Islet precursor cell (in vitro differentiated cells): Measurements from ENCODE around the gene SLC29A2.

Source experiments
- DNase-seq: peaks from one replicate; pipeline ENCODE4 v3.0.0-alpha.2; 2018

Gene SLC29A2

DNA sequence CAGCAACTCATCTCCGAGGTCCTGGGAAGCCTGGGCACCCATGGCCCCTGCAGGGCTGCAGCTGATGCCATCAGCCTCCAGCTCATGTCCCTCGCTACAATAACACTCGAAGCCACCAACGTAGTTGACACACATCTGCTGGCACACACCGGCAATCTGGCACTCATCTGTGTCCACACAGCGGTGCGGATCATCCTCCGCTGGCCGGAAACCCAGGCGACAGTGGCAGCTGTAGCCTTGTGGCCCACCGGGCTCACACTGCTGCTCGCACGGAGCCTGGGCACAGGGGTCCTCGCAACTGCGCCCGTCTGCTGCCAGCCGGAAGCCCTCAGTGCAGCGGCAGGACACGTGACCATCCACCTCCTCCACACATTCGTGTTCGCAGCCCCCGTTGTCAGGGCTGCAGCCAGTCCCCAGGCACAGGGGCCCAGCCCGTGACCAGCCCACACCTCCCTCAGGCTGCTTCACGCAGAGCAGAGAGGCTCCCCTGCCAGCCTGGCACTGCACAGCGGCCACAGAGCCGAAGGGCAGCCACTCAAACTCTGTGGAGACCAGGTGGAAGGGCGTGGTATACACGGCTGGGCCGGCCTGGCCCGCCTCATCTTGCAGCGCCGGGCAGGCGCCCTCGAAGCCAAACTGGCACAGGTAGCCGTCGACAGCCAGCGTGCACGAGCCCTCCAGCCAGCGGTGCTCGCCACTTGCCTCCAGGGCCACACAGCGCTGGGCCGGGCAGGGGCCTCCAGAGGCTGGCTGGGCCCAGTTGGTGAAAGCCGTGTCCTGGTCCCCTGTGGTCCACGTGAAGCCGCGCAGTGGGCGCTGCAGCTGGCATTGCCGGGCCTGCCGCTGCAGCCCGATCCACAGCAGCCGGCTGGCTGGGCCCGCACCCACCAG lies 55.4 kb downstream of the SLC29A2 start:
- no peak for DNase-seq

DNA sequence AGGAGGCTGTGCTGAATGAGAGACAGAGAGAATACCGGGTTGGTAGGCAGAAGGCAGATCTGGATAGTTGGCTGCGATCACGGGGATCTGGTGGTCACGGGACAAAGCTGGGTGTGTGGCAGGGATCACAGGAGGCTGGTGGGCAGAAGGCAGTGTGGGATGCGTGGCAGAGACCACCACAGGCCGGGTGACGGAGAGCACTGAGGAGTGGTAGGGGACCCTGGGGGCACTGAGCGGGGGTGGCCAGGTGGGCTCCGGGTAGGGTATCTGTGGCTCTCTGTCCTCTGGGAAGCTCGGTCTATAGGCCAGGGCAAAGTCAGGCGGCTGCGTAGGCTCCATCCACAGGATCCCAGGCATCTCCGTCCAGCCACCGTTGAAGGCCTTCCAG lies 56.1 kb downstream of the SLC29A2 start:
- DNase-seq = no peak

DNA sequence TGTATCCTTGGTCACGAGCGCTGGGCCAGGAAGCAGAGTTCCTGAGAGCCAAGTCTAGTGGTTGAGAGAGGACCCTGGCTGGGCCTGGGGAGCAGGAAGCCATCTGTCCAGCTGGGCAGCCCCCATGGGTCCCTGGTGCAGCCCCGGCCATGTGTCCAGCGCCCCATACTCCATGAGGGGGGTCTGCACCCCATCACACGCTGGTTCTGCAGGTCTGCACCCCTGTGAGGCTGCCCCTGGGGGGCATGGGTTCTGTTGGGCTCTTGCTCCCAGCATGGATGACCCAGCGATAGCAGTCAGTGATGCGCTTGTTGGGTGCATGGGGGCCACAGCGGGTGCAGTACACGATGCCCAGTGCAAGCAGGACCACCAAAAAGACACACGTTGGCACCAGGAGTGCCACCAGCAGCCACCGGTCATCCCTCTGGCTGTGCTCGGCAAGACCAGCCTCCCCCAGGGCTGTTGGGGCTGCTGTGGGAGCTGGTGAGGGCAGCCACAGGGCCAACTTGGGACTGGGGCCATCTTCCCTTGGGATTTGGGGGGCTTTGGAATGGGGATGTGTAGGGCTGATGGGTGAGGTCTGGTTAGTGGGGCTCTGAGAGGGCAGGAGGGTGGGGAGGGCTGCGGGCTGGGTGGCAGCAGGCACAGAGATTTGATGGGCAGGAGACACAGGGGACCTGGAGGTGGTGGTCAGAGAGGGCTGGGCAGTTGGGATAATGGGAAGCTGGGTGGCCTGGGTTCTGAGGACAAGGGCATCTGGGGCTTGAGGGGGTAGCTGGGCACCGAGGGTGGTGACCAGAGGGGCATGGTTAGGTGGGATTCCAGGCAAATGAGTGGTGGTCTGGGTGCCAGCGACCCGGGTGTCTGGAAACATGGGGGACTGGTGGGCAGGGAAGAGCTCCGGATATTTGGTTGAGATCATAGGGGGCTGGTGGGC lies 56.7 kb downstream of the SLC29A2 start:
- DNase-seq = no peak

DNA sequence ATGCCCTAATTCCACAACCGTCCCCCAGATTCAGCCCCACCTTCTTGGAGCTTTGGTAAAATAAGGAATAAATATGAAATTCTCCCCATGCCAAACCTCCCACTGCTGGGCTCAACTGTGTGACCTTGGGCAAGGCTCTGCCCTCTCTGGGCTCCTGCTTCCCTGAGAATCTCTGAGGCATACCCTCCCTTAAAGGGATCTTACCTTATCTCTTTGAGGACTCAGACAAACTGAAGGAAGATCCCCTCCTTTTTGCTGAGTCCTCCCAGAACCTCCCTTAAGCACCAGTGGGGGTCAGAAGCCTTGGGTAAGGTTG lies 57.4 kb downstream of the SLC29A2 start:
- no peak for DNase-seq

DNA sequence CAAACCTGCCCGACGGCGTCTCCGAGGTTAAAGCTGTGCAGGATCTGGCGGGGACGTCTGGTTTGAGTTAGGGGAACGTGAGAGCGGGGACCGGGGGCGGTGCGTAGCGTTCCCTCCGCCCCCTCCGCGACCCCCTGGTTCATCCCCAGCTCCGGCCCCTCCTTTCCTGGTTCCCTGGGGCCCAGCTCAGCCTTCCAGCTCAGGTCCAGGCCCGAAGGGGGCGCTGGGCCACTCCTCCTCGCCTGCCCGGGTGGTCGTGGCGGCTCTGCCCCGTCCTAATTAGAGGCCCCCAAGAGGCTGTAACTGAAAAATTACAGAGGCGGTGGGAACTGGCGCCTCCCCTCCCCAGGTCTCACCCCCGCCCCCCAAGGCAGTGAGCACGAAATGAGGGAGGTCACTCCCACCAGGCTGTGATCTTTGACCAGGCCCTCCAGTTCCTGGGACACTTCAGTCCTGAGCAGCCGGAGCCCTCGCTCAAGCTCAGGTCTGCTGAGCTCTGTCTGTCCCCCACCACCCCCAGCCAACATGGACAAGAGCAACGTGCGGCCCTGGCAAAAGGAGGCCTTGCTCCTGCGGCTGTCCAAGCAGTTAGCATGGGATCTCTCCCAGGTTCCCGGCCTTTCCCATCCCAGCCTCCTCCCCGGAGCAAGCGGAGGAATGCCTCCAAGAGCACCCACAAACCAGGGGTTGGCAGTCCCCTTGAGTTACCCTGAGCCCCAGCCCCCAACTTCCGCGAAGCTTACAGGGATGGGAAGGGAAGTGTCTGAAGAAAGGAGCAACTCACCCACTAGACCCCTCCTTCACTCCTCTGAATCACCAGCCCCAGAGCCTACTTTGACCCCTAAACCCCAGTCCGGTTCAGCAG lies 58.0 kb downstream of the SLC29A2 start:
- DNase-seq = peak; percentile 71

DNA sequence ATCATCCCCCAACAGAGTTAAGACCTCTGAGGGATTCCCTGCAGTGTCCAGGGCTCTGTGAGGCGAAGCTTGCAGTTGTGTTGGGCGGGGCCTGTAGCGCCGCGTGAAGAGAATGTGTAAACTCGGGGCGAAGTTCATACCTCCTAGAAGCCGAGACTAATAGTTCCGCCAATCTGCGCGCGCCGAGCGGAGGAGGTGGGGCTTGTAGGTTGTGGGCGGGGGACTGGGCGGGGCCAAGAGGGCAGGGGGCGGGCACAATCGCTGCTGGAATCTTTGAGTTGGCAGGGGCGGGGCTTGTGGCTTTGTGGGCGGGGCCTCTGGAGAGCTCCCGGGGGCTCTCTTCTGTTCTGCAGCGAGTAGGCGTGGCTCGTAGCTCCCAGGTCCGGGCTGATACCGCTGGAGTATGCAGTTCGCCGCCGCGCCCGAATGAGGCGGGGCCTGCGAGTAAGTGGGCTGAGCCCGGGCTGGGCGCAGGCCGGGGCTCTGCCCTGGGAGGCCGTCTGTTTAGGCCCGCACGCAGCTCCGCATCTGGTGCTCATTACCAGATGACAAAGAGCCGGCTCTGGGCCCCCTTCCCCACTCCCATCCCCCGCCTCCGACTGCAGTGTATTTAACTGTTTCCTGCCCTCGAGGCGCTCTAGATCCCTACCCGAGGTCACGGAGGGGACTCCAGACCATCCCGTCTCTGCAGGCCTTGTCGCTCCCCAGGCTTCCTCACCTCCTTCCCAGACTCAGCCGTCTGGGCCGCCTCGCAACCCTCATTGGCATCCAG lies 58.8 kb downstream of the SLC29A2 start:
- peak; percentile 100 for DNase-seq
